ENCODE measurements around the gene COX14.
"Not testable (repeated sequence)": the region's sequence is repeated elsewhere in the genome, so short reads cannot be mapped to it uniquely, and the experiment has no call there.

Gene COX14

GRCh38 chr12:50151047-50151687, 39.1 kb downstream of the COX14 start:
- no peak for DNase-seq (ENCODE audit: low read depth)
- no peak overlapping the region for H3K4me3 ChIP-seq (ENCODE audit: low read depth, low read length)
- no peak for TF ChIP-seq CTCF (IDR thresholded peaks at IDR 0.05; ENCODE audit: low read depth, low read length, missing control alignments)

GRCh38 chr12:50154947-50155346, 42.9 kb downstream of the COX14 start:
- not testable (repeated sequence) for DNase-seq (ENCODE audit: low read depth); H3K4me3 ChIP-seq (ENCODE audit: low read depth, low read length)

GRCh38 chr12:50156641-50157040, 44.6 kb downstream of the COX14 start:
- DNase-seq (ENCODE audit: low read depth): no peak
- TF ChIP-seq CTCF (IDR thresholded peaks at IDR 0.05; ENCODE audit: low read depth, low read length, missing control alignments): no peak
- no peak overlapping the region for H3K4me3 ChIP-seq (ENCODE audit: low read depth, low read length)

GRCh38 chr12:50157259-50157658, 45.2 kb downstream of the COX14 start:
- no peak for DNase-seq (ENCODE audit: low read depth)
- TF ChIP-seq CTCF (IDR thresholded peaks at IDR 0.05; ENCODE audit: low read depth, low read length, missing control alignments): no peak

GRCh38 chr12:50160643-50161042, 48.6 kb downstream of the COX14 start:
- no peak overlapping the region for H3K4me3 ChIP-seq (ENCODE audit: low read depth, low read length)
- no peak for DNase-seq (ENCODE audit: low read depth)
- no peak for TF ChIP-seq CTCF (IDR thresholded peaks at IDR 0.05; ENCODE audit: low read depth, low read length, missing control alignments)

More at GRCh38 chr12:50157259-50157658, 45.2 kb downstream of the COX14 start:
- no peak overlapping the region for H3K4me3 ChIP-seq (ENCODE audit: low read depth, low read length)

- DNase-seq (ENCODE audit: low read depth): no peak
- H3K4me3 ChIP-seq (ENCODE audit: low read depth, low read length): no peak overlapping the region
- no peak for TF ChIP-seq CTCF (IDR thresholded peaks at IDR 0.05; ENCODE audit: low read depth, low read length, missing control alignments)
Observed at GRCh38 chr12:50162230-50162629, 50.2 kb downstream of the COX14 start.

- no peak overlapping the region for H3K4me3 ChIP-seq (ENCODE audit: low read depth, low read length)
- no peak for TF ChIP-seq CTCF (IDR thresholded peaks at IDR 0.05; ENCODE audit: low read depth, low read length, missing control alignments)
- DNase-seq (ENCODE audit: low read depth): no peak
Observed at GRCh38 chr12:50164963-50165362, 52.9 kb downstream of the COX14 start.
